ENCODE results near the gene TTLL8. TPM values are rescaled to one million over a fixed set of nuclear protein-coding genes. Genes with fewer than 3 reads are reported as not detected.

TTLL8 gene
- total RNA-seq, 1 experiment from 2014 or later, result not detected

GRCh38 chr22:50032109-50032871, 25.8 kb downstream of the TTLL8 start:
- TF ChIP-seq MXD4 (CRISPR knock-in tag; IDR thresholded peaks at IDR 0.05; ENCODE audit: borderline replicate concordance) (no peak), JAZF1 (CRISPR knock-in tag; IDR thresholded peaks at IDR 0.05) (no peak), ZNF121 (CRISPR knock-in tag; IDR thresholded peaks at IDR 0.05) (no peak), GTF2I (CRISPR knock-in tag; conservative IDR thresholded peaks at IDR 0.05) (no peak), ARID4B (CRISPR knock-in tag; IDR thresholded peaks at IDR 0.05; ENCODE audit: borderline replicate concordance) (no peak), SP1 (CRISPR knock-in tag; conservative IDR thresholded peaks at IDR 0.05) (no peak)
- TF ChIP-seq, protein P1, sequence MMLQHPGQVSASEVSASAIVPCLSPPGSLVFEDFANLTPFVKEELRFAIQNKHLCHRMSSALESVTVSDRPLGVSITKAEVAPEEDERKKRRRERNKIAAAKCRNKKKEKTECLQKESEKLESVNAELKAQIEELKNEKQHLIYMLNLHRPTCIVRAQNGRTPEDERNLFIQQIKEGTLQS (CRISPR knock-in tag; conservative IDR thresholded peaks at IDR 0.05), result no peak

GRCh38 chr22:50031189-50032091, 26.7 kb downstream of the TTLL8 start:
- ChIA-PET POLR2A (no interaction called here), CTCF (interaction anchor here (0.6 to 3.2 kb wide), 32 partner anchors 14 to 447 kb away, joined by 3 to 75 read pairs (median 5); partner anchors contain the start of genes ALG12, CRELD2, IL17REL and MLC1)
- Mint-ChIP-seq H3K4me3 (no peak overlapping the region), H3K4me1 (no peaks in the 10 kb centered on the region), H3K36me3 (no peaks in the 10 kb centered on the region), H3K27ac (no peak overlapping the region), H3K27me3 (ENCODE audit: low read depth) (peaks cover 20% of the 10 kb centered on the region), H3K9me3 (no peaks in the 10 kb centered on the region)
- ATAC-seq (no peak), DNase-seq (ENCODE audit: low spot score) (no peak)
- TF ChIP-seq KAT7 (CRISPR knock-in tag; IDR thresholded peaks at IDR 0.05; ENCODE audit: borderline replicate concordance) (no peak), MLX (CRISPR knock-in tag; IDR thresholded peaks at IDR 0.05) (no peak), NFATC4 (CRISPR knock-in tag; IDR thresholded peaks at IDR 0.05) (no peak), CBFB (CRISPR knock-in tag; IDR thresholded peaks at IDR 0.05; ENCODE audit: low read depth) (no peak), USF2 (CRISPR knock-in tag; IDR thresholded peaks at IDR 0.05) (no peak), TEAD1 (CRISPR knock-in tag; IDR thresholded peaks at IDR 0.05) (no peak), E2F4 (CRISPR knock-in tag; IDR thresholded peaks at IDR 0.05; ENCODE audit: borderline replicate concordance, low read depth) (no peak)
- TF ChIP-seq, protein P1 (CRISPR knock-in tag; conservative IDR thresholded peaks at IDR 0.05), result no peak
- TF ChIP-seq, protein P2, sequence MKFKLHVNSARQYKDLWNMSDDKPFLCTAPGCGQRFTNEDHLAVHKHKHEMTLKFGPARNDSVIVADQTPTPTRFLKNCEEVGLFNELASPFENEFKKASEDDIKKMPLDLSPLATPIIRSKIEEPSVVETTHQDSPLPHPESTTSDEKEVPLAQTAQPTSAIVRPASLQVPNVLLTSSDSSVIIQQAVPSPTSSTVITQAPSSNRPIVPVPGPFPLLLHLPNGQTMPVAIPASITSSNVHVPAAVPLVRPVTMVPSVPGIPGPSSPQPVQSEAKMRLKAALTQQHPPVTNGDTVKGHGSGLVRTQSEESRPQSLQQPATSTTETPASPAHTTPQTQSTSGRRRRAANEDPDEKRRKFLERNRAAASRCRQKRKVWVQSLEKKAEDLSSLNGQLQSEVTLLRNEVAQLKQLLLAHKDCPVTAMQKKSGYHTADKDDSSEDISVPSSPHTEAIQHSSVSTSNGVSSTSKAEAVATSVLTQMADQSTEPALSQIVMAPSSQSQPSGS (CRISPR knock-in tag; IDR thresholded peaks at IDR 0.05; ENCODE audit: borderline replicate concordance, low read depth), result no peak
- TF ChIP-seq, protein P3, sequence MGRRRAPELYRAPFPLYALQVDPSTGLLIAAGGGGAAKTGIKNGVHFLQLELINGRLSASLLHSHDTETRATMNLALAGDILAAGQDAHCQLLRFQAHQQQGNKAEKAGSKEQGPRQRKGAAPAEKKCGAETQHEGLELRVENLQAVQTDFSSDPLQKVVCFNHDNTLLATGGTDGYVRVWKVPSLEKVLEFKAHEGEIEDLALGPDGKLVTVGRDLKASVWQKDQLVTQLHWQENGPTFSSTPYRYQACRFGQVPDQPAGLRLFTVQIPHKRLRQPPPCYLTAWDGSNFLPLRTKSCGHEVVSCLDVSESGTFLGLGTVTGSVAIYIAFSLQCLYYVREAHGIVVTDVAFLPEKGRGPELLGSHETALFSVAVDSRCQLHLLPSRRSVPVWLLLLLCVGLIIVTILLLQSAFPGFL (CRISPR knock-in tag; IDR thresholded peaks at IDR 0.05; ENCODE audit: borderline replicate concordance), result no peak

More at GRCh38 chr22:50032109-50032871, 25.8 kb downstream of the TTLL8 start:
- no peak overlapping the region for H3K27ac Mint-ChIP-seq
- no peaks in the 10 kb centered on the region for H3K4me1 Mint-ChIP-seq
- no peak overlapping the region for H3K4me3 Mint-ChIP-seq
- no peaks in the 10 kb centered on the region for H3K9me3 Mint-ChIP-seq
- CTCF ChIA-PET, result interaction anchor here (0.8 to 3.2 kb wide), 4 partner anchors 27 to 110 kb away, joined by 3 to 75 read pairs (median 27); no protein-coding TSS in a partner anchor
- no peak for ATAC-seq
- peaks cover 20% of the 10 kb centered on the region for H3K27me3 Mint-ChIP-seq (ENCODE audit: low read depth)
- DNase-seq (ENCODE audit: low spot score), result no peak
- POLR2A ChIA-PET, result no interaction called here
- no peaks in the 10 kb centered on the region for H3K36me3 Mint-ChIP-seq

Data from WTC11 (cell line).